ENCODE measurements around the gene ODF4. TPM values are rescaled to one million over a fixed set of nuclear protein-coding genes. Genes with fewer than 3 reads are reported as not detected.

ODF4 gene
- total RNA-seq, 1 experiment from 2014 or later = not detected

GRCh38 chr17:8312726-8313600 lies 26.7 kb upstream of the ODF4 start:
- DNase-seq (ENCODE audit: low spot score) = no peak
- Mint-ChIP-seq H3K4me1 (peaks cover 35% of the 10 kb centered on the region), H3K9me3 (no peaks in the 10 kb centered on the region), H3K36me3 (no peaks in the 10 kb centered on the region), H3K27ac (no peak overlapping the region), H3K27me3 (ENCODE audit: low read depth) (peaks cover 33% of the 10 kb centered on the region), H3K4me3 (no peak overlapping the region)
- POLR2A ChIA-PET = no interaction called here
- TF ChIP-seq MAX (CRISPR knock-in tag; IDR thresholded peaks at IDR 0.05) = no peak
- TF ChIP-seq, protein P1, sequence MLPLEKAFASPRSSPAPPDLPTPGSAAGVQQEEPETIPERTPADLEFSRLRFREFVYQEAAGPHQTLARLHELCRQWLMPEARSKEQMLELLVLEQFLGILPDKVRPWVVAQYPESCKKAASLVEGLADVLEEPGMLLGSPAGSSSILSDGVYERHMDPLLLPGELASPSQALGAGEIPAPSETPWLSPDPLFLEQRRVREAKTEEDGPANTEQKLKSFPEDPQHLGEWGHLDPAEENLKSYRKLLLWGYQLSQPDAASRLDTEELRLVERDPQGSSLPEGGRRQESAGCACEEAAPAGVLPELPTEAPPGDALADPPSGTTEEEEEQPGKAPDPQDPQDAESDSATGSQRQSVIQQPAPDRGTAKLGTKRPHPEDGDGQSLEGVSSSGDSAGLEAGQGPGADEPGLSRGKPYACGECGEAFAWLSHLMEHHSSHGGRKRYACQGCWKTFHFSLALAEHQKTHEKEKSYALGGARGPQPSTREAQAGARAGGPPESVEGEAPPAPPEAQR (CRISPR knock-in tag; IDR thresholded peaks at IDR 0.05) = no peak
- TF ChIP-seq ZNF317 (CRISPR knock-in tag; IDR thresholded peaks at IDR 0.05; ENCODE audit: borderline replicate concordance, low read depth) = no peak
- TF ChIP-seq STAT6 (CRISPR knock-in tag; conservative IDR thresholded peaks at IDR 0.05; ENCODE audit: low read depth) = no peak
- TF ChIP-seq IRF2 (CRISPR knock-in tag; IDR thresholded peaks at IDR 0.05; ENCODE audit: borderline replicate concordance, low read depth) = no peak
- TF ChIP-seq ARID4B (CRISPR knock-in tag; IDR thresholded peaks at IDR 0.05; ENCODE audit: borderline replicate concordance) = no peak
- no peak for TF ChIP-seq NFE2L1 (CRISPR knock-in tag; IDR thresholded peaks at IDR 0.05)
- no peak for TF ChIP-seq ATF1 (CRISPR knock-in tag; IDR thresholded peaks at IDR 0.05)
- no peak for TF ChIP-seq SMAD3 (CRISPR knock-in tag; IDR thresholded peaks at IDR 0.05; ENCODE audit: borderline replicate concordance)
- TF ChIP-seq ZNF671 (CRISPR knock-in tag; IDR thresholded peaks at IDR 0.05) = no peak
- TF ChIP-seq, protein P2, sequence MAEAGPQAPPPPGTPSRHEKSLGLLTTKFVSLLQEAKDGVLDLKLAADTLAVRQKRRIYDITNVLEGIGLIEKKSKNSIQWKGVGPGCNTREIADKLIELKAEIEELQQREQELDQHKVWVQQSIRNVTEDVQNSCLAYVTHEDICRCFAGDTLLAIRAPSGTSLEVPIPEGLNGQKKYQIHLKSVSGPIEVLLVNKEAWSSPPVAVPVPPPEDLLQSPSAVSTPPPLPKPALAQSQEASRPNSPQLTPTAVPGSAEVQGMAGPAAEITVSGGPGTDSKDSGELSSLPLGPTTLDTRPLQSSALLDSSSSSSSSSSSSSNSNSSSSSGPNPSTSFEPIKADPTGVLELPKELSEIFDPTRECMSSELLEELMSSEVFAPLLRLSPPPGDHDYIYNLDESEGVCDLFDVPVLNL (CRISPR knock-in tag; IDR thresholded peaks at IDR 0.05; ENCODE audit: borderline replicate concordance, low read depth) = no peak
- TF ChIP-seq TCF7 (CRISPR knock-in tag; IDR thresholded peaks at IDR 0.05; ENCODE audit: low read depth) = no peak
- TF ChIP-seq ATF3 (CRISPR knock-in tag; conservative IDR thresholded peaks at IDR 0.05) = no peak
- TF ChIP-seq TEAD4 (CRISPR knock-in tag; IDR thresholded peaks at IDR 0.05) = no peak
- no peak for TF ChIP-seq ATF2 (CRISPR knock-in tag; IDR thresholded peaks at IDR 0.05; ENCODE audit: borderline replicate concordance, low read depth)
- no peak for ATAC-seq
- CTCF ChIA-PET = interaction anchor here (0.7 to 3.3 kb wide), 6 partner anchors 12 to 253 kb away, joined by 3 to 13 read pairs (median 6); no protein-coding TSS in a partner anchor

Measured in WTC11 (cell line).